ENCODE results near the gene KCNIP3. TPM values are rescaled to one million over a fixed set of nuclear protein-coding genes. Genes with fewer than 3 reads are reported as not detected.

KCNIP3 gene
- total RNA-seq, 1 donor from 2014 or later, result 7.3 TPM

GRCh38 chr2:95346231-95346737 is 49.1 kb downstream of the KCNIP3 start:
- Mint-ChIP-seq H3K4me3 (ENCODE audit: unreplicated experiment) (no peak overlapping the region), H3K27me3 (ENCODE audit: unreplicated experiment) (peaks cover 17% of the 10 kb centered on the region), H3K4me1 (ENCODE audit: low read depth, unreplicated experiment) (peaks cover 3% of the 10 kb centered on the region), H3K36me3 (ENCODE audit: unreplicated experiment) (peaks cover 6% of the 10 kb centered on the region), H3K9me3 (ENCODE audit: unreplicated experiment) (peaks cover 8% of the 10 kb centered on the region), H3K27ac (ENCODE audit: unreplicated experiment) (no peak overlapping the region)
- no peak for DNase-seq
- TF ChIP-seq, protein P1, sequence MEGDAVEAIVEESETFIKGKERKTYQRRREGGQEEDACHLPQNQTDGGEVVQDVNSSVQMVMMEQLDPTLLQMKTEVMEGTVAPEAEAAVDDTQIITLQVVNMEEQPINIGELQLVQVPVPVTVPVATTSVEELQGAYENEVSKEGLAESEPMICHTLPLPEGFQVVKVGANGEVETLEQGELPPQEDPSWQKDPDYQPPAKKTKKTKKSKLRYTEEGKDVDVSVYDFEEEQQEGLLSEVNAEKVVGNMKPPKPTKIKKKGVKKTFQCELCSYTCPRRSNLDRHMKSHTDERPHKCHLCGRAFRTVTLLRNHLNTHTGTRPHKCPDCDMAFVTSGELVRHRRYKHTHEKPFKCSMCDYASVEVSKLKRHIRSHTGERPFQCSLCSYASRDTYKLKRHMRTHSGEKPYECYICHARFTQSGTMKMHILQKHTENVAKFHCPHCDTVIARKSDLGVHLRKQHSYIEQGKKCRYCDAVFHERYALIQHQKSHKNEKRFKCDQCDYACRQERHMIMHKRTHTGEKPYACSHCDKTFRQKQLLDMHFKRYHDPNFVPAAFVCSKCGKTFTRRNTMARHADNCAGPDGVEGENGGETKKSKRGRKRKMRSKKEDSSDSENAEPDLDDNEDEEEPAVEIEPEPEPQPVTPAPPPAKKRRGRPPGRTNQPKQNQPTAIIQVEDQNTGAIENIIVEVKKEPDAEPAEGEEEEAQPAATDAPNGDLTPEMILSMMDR (IDR thresholded peaks at IDR 0.05; ENCODE audit: partially characterized antibody, unreplicated experiment), result no peak

DNA sequence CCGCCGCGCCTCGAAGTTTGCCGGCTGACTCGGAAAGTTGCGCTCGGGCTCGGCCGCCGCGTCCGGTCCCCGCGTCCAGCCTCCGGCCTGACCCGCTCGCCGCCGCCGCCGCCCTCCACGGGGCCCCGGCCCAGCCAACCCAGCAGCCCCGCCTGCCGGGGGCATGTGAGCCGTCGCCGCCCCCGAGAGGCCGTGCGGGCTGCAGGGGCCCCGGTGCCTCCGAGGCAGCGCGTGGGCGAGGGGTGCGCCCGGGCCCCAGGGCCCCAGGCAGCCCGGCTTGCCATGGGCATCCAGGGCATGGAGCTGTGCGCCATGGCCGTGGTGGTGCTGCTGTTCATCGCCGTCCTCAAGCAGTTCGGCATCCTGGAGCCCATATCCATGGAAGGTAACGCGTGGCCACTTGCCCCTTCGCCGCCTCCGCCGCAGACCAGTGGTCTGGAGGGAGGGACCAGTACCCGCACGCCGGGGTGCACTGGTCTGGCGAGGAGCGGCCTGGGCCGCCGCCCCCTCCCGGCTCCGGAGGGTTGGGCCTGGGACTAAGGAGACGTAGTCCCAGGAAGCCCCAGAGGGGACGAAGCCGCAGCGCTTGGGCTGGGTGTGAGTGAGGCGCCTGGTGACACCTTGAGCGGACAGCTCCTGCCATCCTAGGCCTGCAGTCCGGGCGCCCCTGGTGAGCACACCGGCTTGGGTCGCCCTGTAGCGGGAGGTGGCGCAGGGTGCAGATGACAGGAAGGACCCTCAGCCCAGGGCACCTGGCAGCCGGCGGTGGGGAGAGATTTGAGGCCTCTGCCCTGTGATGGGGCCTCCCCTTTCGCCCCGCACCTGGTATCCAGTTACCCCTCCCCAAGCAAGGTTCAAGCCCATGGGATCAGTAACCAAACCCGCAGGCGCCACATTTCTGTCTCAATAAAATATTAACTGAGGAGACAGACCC is 49.9 kb downstream of the KCNIP3 start:
- Mint-ChIP-seq H3K4me3 (ENCODE audit: unreplicated experiment) (peak overlapping the region; percentile 57), H3K36me3 (ENCODE audit: unreplicated experiment) (no peaks in the 10 kb centered on the region), H3K27me3 (ENCODE audit: unreplicated experiment) (peaks cover 21% of the 10 kb centered on the region), H3K27ac (ENCODE audit: unreplicated experiment) (no peak overlapping the region), H3K4me1 (ENCODE audit: low read depth, unreplicated experiment) (peaks cover 3% of the 10 kb centered on the region), H3K9me3 (ENCODE audit: unreplicated experiment) (peaks cover 8% of the 10 kb centered on the region)
- DNase-seq, result no peak
- TF ChIP-seq, protein P1 (IDR thresholded peaks at IDR 0.05; ENCODE audit: partially characterized antibody, unreplicated experiment), result no peak

DNA sequence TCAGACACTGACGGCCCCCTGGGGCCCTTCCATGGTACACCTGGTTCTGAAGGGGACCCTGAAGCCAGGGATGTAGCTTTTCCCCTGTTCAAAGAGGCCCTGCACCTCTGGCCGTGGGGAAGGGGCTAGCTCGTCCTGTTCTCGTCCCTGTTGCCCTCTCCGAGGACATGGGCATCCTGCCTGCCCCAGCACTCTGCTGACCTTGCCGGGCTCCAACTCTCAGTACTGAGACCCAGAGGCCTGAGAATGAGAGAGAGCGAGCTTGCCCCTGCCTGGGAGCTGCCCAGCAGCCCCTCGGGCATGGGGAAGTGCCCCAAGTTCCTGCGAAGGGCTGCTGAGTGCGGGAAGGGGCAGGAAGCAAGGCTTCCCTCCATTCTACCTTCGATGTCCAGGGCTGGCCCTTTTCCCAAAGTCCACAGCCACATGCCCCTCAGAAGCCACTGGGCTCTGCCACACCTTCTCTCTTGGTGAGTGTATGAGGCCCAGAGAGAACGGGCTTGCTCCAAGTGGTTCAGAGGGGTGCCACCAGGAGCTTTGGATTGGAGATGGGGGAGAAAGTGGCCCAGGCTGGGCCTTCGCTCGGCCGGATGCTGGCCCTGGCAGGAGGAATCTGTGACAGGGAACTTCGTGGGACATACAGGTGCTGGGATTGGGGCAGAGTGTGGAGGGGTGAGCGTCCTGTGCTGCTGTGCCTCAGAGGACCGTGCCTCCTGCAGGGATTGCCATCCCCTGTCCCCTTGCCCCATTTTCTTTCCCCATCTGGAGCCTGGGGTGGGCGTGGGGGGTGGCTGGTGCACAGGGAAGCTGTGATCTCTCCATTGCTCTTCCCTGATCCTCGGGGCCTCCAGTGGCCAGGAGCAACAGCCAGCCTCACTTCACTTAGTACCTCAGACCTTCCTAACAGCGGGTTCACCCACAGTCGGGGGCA is 50.8 kb downstream of the KCNIP3 start:
- Mint-ChIP-seq H3K27ac (ENCODE audit: unreplicated experiment) (no peak overlapping the region), H3K36me3 (ENCODE audit: unreplicated experiment) (no peaks in the 10 kb centered on the region), H3K4me1 (ENCODE audit: low read depth, unreplicated experiment) (peaks cover 3% of the 10 kb centered on the region), H3K27me3 (ENCODE audit: unreplicated experiment) (peaks cover 19% of the 10 kb centered on the region), H3K4me3 (ENCODE audit: unreplicated experiment) (no peak overlapping the region), H3K9me3 (ENCODE audit: unreplicated experiment) (peaks cover 6% of the 10 kb centered on the region)
- TF ChIP-seq, protein P1 (IDR thresholded peaks at IDR 0.05; ENCODE audit: partially characterized antibody, unreplicated experiment), result no peak
- DNase-seq, result no peak

- no peak overlapping the region for H3K27ac Mint-ChIP-seq (ENCODE audit: unreplicated experiment)
- H3K27me3 Mint-ChIP-seq (ENCODE audit: unreplicated experiment), result peaks cover 13% of the 10 kb centered on the region
- DNase-seq, result no peak
- no peak overlapping the region for H3K4me3 Mint-ChIP-seq (ENCODE audit: unreplicated experiment)
- no peaks in the 10 kb centered on the region for H3K36me3 Mint-ChIP-seq (ENCODE audit: unreplicated experiment)
- H3K4me1 Mint-ChIP-seq (ENCODE audit: low read depth, unreplicated experiment), result peaks cover 3% of the 10 kb centered on the region
- H3K9me3 Mint-ChIP-seq (ENCODE audit: unreplicated experiment), result peaks cover 2% of the 10 kb centered on the region
- TF ChIP-seq, protein P1 (IDR thresholded peaks at IDR 0.05; ENCODE audit: partially characterized antibody, unreplicated experiment), result no peak
These were observed 51.7 kb downstream of the KCNIP3 start for GRCh38 chr2:95348609-95349567.
